ENCODE results near the gene DNAAF5.

GRCh38 chr7:713139-713457 is 13.4 kb upstream of the DNAAF5 start:
- TF ChIP-seq POLR2A (IDR thresholded peaks at IDR 0.05; ENCODE audit: low read length) = no peak
- no peak for TF ChIP-seq GATA1 (IDR thresholded peaks at IDR 0.05; ENCODE audit: low read depth, low read length)
